Fibroblast of upper back skin (primary cell): Measurements from ENCODE around the gene OR6B3.
"Not testable (repeated sequence)": the region's sequence is repeated elsewhere in the genome, so short reads cannot be mapped to it uniquely, and the experiment has no call there.

Source experiments
- DNase-seq: peaks from one replicate; pipeline ENCODE4 v3.0.0-alpha.2; 2013

The OR6B3 gene

DNA sequence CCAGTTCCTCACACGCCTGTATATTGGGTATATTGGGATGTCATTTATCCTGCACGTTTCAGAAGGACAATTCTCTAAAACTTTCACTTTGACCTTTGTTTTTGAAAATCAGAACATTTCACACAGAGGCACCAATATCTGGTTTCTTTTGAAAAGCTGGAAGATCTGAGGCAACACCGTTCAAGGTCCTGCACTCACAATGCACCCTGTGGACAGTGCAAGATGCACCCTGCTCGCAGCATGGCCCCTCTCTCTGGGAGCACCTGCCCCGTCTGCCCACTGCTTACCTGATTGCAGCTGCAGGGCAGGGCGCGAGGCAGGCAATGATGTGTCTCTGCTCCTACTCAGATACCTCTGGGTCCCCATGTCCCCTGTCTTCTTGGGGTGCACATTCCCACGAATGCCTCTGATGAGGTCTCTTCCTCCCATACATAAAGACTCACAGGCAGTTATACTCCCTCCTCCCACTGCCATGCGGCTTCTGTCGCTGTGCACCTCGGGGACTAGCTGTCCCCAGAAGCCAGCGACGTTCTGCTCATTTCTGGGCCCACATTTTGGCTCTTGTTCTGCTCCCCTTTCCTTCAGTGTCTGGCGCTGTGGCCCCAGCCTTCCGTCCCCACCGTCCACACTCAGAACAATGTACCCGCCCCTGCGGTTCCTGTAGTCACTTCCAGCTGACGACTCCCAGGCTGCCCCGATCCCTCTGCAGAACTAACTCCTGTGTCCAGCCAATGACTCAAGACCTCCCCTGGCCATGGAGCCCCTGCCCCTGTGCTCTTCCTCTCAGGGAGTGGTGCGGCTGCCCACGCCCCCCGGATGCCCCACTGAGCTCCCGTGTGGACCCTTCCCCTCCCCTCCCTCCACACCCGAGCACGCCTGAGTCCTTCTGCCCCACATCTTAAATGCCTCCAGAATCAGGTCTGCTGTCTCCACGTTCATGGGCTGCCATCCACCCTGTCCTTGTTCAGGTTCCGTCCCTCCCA lies at the start of gene OR6B3:
Gene OR6B3 (minus strand): TSS at position 349 of the 983 bp plus-strand sequence.
- DNase-seq = no peak

- no peak for DNase-seq
Measured at GRCh38 chr2:240098349-240098748, 45.0 kb upstream of the OR6B3 start.

DNA sequence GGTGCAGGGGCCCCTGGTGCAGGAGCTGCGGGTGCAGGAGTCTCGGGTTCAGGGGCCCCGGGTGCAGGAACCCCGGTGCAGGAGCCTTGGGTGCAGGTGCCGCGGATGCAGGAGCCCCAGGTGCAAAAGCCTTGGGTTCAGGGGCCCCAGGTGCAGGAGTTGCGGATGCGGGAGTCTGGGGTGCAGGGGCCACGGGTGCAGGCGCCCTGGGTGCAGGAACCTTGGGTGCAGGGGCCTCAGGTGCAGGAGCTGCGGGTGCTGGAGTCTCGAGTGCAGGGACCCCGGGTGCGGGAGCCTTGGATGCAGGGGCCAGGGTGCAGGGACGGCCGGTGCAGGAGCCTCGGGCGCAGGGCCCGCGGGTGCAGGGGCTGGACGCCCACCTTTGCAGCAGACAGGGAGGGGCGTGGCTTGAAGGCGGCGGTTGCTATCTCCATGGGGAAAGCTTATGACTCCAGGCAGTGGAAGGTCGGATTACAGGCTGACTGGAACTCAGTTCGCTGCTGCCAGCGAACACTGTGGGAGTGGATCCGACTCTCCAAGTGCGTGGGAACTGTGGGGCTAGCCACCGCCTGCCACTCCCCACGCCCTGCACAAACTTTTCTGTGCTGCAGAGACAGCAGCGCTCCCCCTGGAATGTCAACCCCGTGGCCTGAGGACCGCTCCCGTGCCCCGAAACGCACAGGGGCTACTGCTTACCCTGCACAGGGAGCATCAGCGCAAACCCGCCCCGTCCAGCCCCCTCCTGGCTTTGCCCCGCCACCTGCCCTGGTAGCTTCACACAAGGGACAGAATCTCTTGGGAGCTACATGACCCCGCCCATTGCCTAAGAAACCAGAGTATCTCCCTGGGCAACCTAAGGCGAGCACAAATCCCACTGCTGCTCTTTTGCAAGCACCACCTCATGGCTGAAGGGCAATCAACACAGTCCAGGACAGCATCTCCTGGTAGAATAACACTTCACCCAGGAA lies 42.5 kb upstream of the OR6B3 start:
- DNase-seq = no peak

- DNase-seq = no peak
Measured at GRCh38 chr2:240089306-240089705, 36.0 kb upstream of the OR6B3 start.

DNA sequence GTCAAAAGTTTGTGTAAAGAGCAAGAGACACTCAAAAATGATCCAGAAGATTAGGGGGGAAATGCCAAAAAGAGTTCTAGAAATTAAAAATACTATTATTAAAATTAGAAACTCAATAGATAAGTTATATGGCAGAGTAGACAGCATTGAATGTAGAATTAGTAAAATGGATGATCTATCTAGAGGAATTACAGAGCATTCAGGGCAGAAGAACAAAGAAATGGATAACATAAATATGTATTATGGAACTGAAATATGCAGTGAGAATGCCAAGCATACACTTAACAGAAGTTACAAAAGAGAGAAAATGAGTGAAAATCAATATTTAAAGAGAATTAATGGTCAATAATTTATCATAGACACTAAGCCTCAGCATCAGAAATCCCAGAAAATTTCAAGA lies 33.2 kb upstream of the OR6B3 start:
- no peak for DNase-seq

GRCh38 chr2:240078631-240079030 lies 25.3 kb upstream of the OR6B3 start:
- no peak for DNase-seq

GRCh38 chr2:240077442-240077841 lies 24.1 kb upstream of the OR6B3 start:
- DNase-seq = no peak

- DNase-seq = no peak
Measured at GRCh38 chr2:240074545-240074944, 21.2 kb upstream of the OR6B3 start.

DNA sequence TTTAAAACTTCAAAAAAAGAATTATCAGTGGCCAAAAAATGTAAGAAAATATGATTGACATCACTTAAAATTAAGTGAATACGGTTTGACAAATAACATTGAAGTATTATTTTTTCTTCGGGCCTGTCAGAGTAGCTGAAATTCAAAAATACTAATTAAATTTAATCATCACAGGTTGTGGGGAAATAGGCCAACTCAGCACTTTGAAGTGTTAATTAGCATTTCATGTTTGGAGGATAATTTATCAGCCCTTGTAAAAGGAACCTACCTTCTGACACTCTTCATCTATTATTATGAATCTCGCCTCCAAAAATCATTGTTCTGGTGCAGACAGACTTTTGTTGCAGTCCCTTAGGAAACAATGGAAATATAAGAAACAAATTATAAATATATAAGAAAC lies 17.6 kb upstream of the OR6B3 start:
- DNase-seq = no peak

- no peak for DNase-seq
Measured at GRCh38 chr2:240069829-240070228, 16.5 kb upstream of the OR6B3 start.

DNA sequence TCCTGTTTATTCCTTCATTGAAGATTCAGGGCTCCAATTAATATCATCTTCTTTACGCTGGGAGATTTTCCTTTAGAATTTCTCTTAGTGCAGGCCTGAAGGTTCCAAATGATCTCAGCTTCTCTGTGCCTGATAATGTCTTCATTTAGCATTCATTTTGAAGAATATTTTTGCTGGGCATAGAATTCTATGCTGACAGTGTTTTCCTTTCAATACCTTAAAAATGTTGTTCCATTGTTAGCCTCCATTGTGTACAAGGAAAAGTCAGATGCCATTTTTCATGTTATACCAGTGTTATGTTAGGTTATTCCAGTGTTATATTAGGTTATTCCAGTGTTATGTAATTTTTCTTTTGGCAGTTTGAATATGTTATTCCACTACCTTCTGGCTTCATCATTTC lies 14.9 kb upstream of the OR6B3 start:
- no peak for DNase-seq

DNA sequence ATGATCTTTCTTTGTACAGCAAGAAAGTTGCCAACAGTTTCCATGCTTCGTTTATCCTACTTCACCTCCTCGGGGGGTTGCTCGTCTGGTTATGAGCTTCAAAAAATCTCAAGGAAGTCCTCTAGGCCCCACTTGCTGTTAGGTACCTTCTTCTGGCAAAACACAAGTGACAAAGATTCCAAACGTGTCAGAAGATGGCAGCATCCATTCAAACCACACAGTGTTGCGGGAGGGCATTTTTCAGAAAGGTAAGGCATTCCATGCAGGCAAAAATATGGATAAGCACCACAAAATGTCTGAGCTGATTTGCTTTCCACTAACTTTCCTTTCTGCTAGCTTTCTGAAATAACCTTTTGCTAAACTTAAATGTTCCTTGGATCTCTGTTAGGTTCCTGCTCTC lies 13.2 kb upstream of the OR6B3 start:
- no peak for DNase-seq

DNA sequence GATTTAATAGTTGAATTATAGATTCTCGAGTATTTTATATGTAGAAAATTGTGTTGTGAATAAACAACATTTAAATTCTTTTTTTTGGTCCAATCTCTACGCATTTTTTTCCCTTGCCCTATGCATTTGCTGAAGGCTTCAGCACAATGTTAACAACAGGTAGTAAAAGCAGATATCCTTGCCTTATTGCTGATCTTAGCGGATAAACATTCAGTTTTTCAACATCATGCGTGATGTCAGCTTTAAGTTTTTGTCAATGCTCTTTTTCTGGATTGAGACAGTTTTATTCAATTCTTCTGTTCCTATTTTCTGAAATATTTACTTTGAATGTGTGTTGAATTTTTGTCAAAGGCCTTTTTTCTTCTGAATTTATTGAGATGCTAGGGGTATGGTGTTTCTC lies 11.6 kb upstream of the OR6B3 start:
- DNase-seq = no peak

DNA sequence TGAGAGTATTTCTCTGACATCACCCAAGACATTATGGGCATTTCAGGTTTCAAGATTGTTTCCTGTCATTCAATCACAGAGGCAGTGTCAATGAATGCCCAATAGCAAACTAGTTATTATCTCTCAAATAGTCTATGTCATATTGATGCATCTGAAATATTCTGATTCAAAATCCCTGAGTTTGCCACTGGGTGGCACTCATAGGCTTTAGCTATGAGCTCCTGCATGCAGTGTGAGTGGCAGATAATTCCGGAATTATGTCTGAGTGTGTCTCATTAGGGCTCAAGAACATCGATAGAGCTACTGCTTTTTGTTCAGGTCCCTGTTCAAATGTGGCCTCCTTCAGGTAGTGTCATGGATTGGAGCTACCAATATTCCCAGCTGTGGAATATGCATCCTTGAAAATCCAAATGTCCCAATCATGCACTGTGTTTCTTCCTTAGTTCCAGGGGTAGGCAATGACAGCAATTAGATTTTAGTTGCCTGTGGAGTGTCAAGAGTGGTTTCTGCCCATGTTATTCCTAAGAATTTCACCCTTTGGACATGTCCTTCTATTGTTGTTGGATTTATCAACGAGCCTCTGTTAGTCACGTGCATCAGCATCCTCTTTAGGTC lies 7.8 kb upstream of the OR6B3 start:
- DNase-seq = peak; percentile 48

- no peak for DNase-seq
Measured at GRCh38 chr2:240056678-240057077, 3.4 kb upstream of the OR6B3 start.

GRCh38 chr2:240055177-240055917 lies 2.0 kb upstream of the OR6B3 start:
- DNase-seq = no peak

GRCh38 chr2:240052524-240052923 lies 797 bp downstream of the OR6B3 start:
- no peak for DNase-seq

DNA sequence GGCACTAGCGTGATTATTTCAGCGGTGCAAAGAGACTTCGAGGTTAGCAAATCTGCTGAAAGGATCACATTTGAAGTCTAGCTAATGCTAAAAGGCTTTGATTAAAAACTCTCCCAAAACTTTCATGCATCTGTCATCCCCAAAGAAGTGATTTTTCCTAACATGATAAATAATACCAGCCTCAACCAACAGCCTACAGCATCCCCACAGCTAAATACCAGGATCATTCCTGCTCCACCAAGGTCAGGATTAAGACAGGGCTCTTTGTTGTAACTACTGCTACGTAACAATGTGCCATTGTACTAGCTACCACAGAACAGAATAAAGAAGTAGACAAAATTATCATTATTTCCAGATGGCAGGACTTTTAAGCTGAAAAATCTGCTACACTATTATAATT lies 1.6 kb downstream of the OR6B3 start:
- DNase-seq = no peak

DNA sequence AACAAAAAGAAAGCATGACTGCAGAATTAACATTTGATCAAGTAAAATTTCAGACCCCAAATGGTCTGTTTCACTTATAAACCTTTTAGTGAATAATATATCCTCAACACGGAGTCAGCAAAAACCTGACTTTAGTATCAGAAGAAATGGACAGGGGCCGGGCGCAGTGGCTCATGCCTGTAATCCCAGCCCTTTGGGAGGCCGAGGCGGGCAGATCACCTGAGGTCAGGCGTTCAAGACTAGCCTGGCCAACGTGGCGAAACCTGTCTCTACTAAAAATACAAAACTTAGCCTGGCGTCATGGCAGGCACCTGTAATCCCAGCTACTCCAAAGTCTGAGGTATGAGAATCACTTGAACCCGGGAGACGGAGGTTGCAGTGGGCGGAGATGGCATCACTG lies 3.0 kb downstream of the OR6B3 start:
- DNase-seq = no peak

GRCh38 chr2:240048237-240048636 lies 5.1 kb downstream of the OR6B3 start:
- no peak for DNase-seq

- no peak for DNase-seq
Measured at GRCh38 chr2:240045098-240045497, 8.2 kb downstream of the OR6B3 start.

- not testable (repeated sequence) for DNase-seq
Measured at GRCh38 chr2:240044096-240044495, 9.2 kb downstream of the OR6B3 start.
